Endothelial cell of umbilical vein (primary cell): ENCODE results near the gene PCNT. TPM values are rescaled to one million over a fixed set of nuclear protein-coding genes. Genes with fewer than 3 reads are reported as not detected.

ENCODE experiments used
- BruUV-seq: library from RNA; stranded (reverse); fragments of 400-500 nt; replicated peaks from 2 replicates; lab custom pipeline; 2021; lab: Mats Ljungman, UMichigan
- CTCF ChIA-PET: fragments of 300-600, 350-600 bp; sonication (Branson Sonifier 250); formaldehyde crosslinking; loops from one replicate; lab custom pipeline; 2021; ENCODE audit warnings: antibody characterized with exemption, inconsistent platforms; lab: Charles Lee
- POLR2A ChIA-PET: fragments of 300-600, 350-600 bp; sonication (Branson Sonifier 250); formaldehyde crosslinking; loops from one replicate; lab custom pipeline; 2021; ENCODE audit warnings: antibody characterized with exemption, inconsistent platforms; lab: Charles Lee
- DNase-seq: peaks from one replicate; pipeline ENCODE4 v3.0.0-alpha.2; 2011; ENCODE audit warnings: low read depth, low spot score
- FAIRE-seq: peaks from 2 replicates; lab custom pipeline; 2011; peaks lifted over from hg19 to GRCh38; lab: Jason Lieb, UNC
- H2AFZ ChIP-seq: 2 replicates; pipeline ENCODE4 v1.6.0; 2012; ENCODE audit warnings: low read depth, low read length, control low read depth, inconsistent platforms
- H3K27ac ChIP-seq: 2 replicates; pipeline ENCODE4 v1.5.1; 2011; ENCODE audit warnings: low read depth, mild to moderate bottlenecking, control low read depth, low read length, moderate library complexity; ENCODE audit not compliant: insufficient read depth
- H3K27me3 ChIP-seq, 2 experiments: 2 replicates each; pipeline versions ENCODE4 v1.6.0 to v1.6.1; 2011; ENCODE audit warnings: low read length in 2 of 2, mixed read lengths in 1 of 2; ENCODE audit not compliant: control insufficient read depth in 2 of 2, insufficient read depth in 2 of 2
- H3K36me3 ChIP-seq, 2 experiments: 2 replicates in 1 of 2; 3 replicates in 1 of 2; pipeline ENCODE4 v1.5.1; 2011; ENCODE audit warnings: low read length in 2 of 2, mild to moderate bottlenecking in 1 of 2, moderate library complexity in 1 of 2; ENCODE audit not compliant: control insufficient read depth in 2 of 2, insufficient read depth in 2 of 2; ENCODE audit errors: extremely low read depth in 1 of 2
- H3K4me1 ChIP-seq: 3 replicates; pipeline ENCODE4 v1.5.1; 2011; ENCODE audit warnings: mild to moderate bottlenecking, low read length; ENCODE audit not compliant: control insufficient read depth, insufficient read depth; ENCODE audit errors: extremely low read depth
- H3K4me2 ChIP-seq: 2 replicates; pipeline ENCODE4 v1.6.1; 2011; ENCODE audit warnings: low read length, control low read depth, mixed read lengths; ENCODE audit not compliant: insufficient read depth
- H3K4me3 ChIP-seq, 3 experiments: fragments of 200-600 bp in 1 of 3; sonication (generic), shearing (Covaris generic) in 1 of 3; replicated peaks in 1 of 3; 2 replicates each; pipeline ENCODE4 v1.5.1; 2011 to 2016; ENCODE audit warnings: control low read depth in 3 of 3, low read length in 3 of 3, mild to moderate bottlenecking in 2 of 3, inconsistent platforms in 1 of 3, low read depth in 1 of 3, moderate library complexity in 1 of 3; ENCODE audit not compliant: insufficient read depth in 1 of 3
- H3K79me2 ChIP-seq: 2 replicates; pipeline ENCODE4 v1.6.0; 2012; ENCODE audit warnings: low read length, inconsistent platforms; ENCODE audit not compliant: control insufficient read depth, insufficient read depth
- H3K9ac ChIP-seq: replicated peaks from 2 replicates; pipeline ENCODE3; 2011; ENCODE audit warnings: low read length, control low read depth; ENCODE audit not compliant: insufficient read depth; ENCODE audit errors: extremely low read depth
- H3K9me1 ChIP-seq: replicated peaks from 3 replicates; pipeline ENCODE4 v1.6.0; 2011; ENCODE audit warnings: mild to moderate bottlenecking, low read length; ENCODE audit not compliant: control insufficient read depth, insufficient read depth; ENCODE audit errors: extremely low read depth
- H3K9me3 ChIP-seq: replicated peaks from 2 replicates; pipeline ENCODE4 v1.5.1; 2012; ENCODE audit warnings: low read length, inconsistent platforms; ENCODE audit not compliant: control insufficient read depth, insufficient read depth
- H4K20me1 ChIP-seq: replicated peaks from 2 replicates; pipeline ENCODE3; 2011; ENCODE audit warnings: mild to moderate bottlenecking, low read length; ENCODE audit not compliant: control insufficient read depth, insufficient read depth; ENCODE audit errors: extremely low read depth
- EZH2 ChIP-seq: IDR thresholded peaks from 2 replicates; pipeline ENCODE4 v1.6.1; 2012; ENCODE audit warnings: borderline replicate concordance, low read depth, mild to moderate bottlenecking, moderate library complexity, low read length, inconsistent platforms; ENCODE audit not compliant: severe bottlenecking
- FOS ChIP-seq: IDR thresholded peaks from 2 replicates; pipeline ENCODE4 v1.6.1; 2011; ENCODE audit warnings: mild to moderate bottlenecking, low read length, moderate library complexity, borderline replicate concordance; ENCODE audit not compliant: insufficient read depth
- GATA2 ChIP-seq: IDR thresholded peaks from 2 replicates; pipeline ENCODE4 v1.7.0; 2011; ENCODE audit warnings: low read depth, mild to moderate bottlenecking, moderate library complexity, mixed read lengths, low read length; ENCODE audit not compliant: insufficient read length, insufficient read depth
- JUN ChIP-seq: IDR thresholded peaks from 2 replicates; pipeline ENCODE4 v1.6.1; 2011; ENCODE audit warnings: borderline replicate concordance, low read depth; ENCODE audit not compliant: insufficient read length, insufficient read depth
- MYC ChIP-seq: IDR thresholded peaks from one replicate; pipeline ENCODE4 v1.6.1; 2011; ENCODE audit warnings: mild to moderate bottlenecking, low read depth, low read length
- POLR2A ChIP-seq: IDR thresholded peaks from 2 replicates; pipeline ENCODE4 v1.6.1; 2012; ENCODE audit warnings: low read depth, mild to moderate bottlenecking, control low read depth, low read length
- POLR2AphosphoS5 ChIP-seq: IDR thresholded peaks from 2 replicates; pipeline ENCODE4 v1.6.1; 2012; ENCODE audit warnings: low read depth, mild to moderate bottlenecking, control low read depth, low read length, moderate library complexity; ENCODE audit not compliant: insufficient read depth
- dilution Hi-C: fragments of 300-500 bp; cut with MboI; formaldehyde crosslinking; loops from one replicate; pipeline ENCODE4 v1.15.0; 2019; ENCODE audit warnings: low sequenced_read_pairs; ENCODE audit not compliant: extremely low pct_ligation_motif_present
- intact Hi-C: fragments of 100-400 bp; cut with micrococcal nuclease; formaldehyde crosslinking; loops from one replicate; pipeline ENCODE4 v1.10.0; 2022
- polyA plus RNA-seq, 4 experiments: library from polyadenylated mRNA; depleted of rRNA in 3 of 4; stranded (reverse) in 3 of 4; unstranded in 1 of 4; fragments of >200 nt; gene quantifications; 2 replicates each; pipeline versions ENCODE4 v1.2.1 to v1.2.3, GENCODE V29; 2011 to 2012; ENCODE audit warnings: missing spikeins in 1 of 4
- total RNA-seq: library from RNA; stranded (reverse); gene quantifications from 2 replicates; pipeline ENCODE4 v1.2.3, GENCODE V29; 2021
- TF ChIP-seq, protein P1 (sequence below): IDR thresholded peaks from 2 replicates; pipeline ENCODE4 v1.6.1; 2011; ENCODE audit not compliant: insufficient read depth, insufficient read length

The PCNT gene
- total and polyA plus RNA-seq, 2 donors (not counting 3 experiments of a cell fraction or from before 2014, with no cell fraction given) = 9.6 to 49.5 TPM

GRCh38 chr21:46423546-46424038 is 99.6 kb downstream of the PCNT start:
- H3K4me2 ChIP-seq = no peak overlapping the region
- H4K20me1 ChIP-seq = no peaks in the 10 kb centered on the region
- no TSS peak for BruUV-seq
- no peaks in the 10 kb centered on the region for H3K79me2 ChIP-seq
- H3K9ac ChIP-seq = no peak overlapping the region
- H3K4me3 ChIP-seq = no peak overlapping the region
- no peaks in the 10 kb centered on the region for H3K4me1 ChIP-seq
- H3K36me3 ChIP-seq = peaks cover 2 to 19% of the 10 kb centered on the region in 2 experiments
- POLR2A ChIA-PET = interaction anchor here (0.7 kb wide), 1 partner anchor 110 kb away, joined by 5 read pairs; no protein-coding TSS in a partner anchor
- CTCF ChIA-PET = no interaction called here
- FAIRE-seq (no peak), DNase-seq (no peak)
- no peaks in the 10 kb centered on the region for H3K9me1 ChIP-seq
- intact Hi-C loops = no loop called here
- no peak overlapping the region for H3K27ac ChIP-seq
- no peak overlapping the region for H2AFZ ChIP-seq
- H3K27me3 ChIP-seq = no peaks in the 10 kb centered on the region
- no peaks in the 10 kb centered on the region for H3K9me3 ChIP-seq
- dilution Hi-C loops = no loop called here
- TF ChIP-seq EZH2 (no peak), POLR2A (no peak), POLR2AphosphoS5 (no peak), JUN (no peak), MYC (no peak), GATA2 (no peak)
- TF ChIP-seq, protein P1, sequence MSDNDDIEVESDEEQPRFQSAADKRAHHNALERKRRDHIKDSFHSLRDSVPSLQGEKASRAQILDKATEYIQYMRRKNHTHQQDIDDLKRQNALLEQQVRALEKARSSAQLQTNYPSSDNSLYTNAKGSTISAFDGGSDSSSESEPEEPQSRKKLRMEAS = no peak

- Histone ChIP-seq H4K20me1 (no peaks in the 10 kb centered on the region), H3K9me3 (no peaks in the 10 kb centered on the region), H3K9ac (no peak overlapping the region), H3K36me3 (peaks cover 2 to 19% of the 10 kb centered on the region in 2 experiments), H3K4me2 (no peak overlapping the region), H2AFZ (no peak overlapping the region), H3K9me1 (no peaks in the 10 kb centered on the region), H3K4me1 (no peaks in the 10 kb centered on the region), H3K27me3 (no peaks in the 10 kb centered on the region), H3K79me2 (no peaks in the 10 kb centered on the region), H3K27ac (no peak overlapping the region), H3K4me3 (no peak overlapping the region)
- no peak for FAIRE-seq
- intact Hi-C loops = no loop called here
- BruUV-seq = no TSS peak
- TF ChIP-seq POLR2A (no peak), EZH2 (no peak), MYC (no peak), GATA2 (no peak), FOS (no peak)
- POLR2A ChIA-PET = no interaction called here
- dilution Hi-C loops = no loop called here
- CTCF ChIA-PET = no interaction called here
- DNase-seq = no peak
Measured at GRCh38 chr21:46424039-46424591, 100.2 kb downstream of the PCNT start.
